ENCODE results near the gene SHFL. TPM values are rescaled to one million over a fixed set of nuclear protein-coding genes. Genes with fewer than 3 reads are reported as not detected.

SHFL gene
- total RNA-seq, 1 experiment from 2014 or later: 17.2 TPM

- Histone ChIP-seq H3K27me3 (ENCODE audit: low read length) (no peaks in the 10 kb centered on the region), H3K4me2 (ENCODE audit: low read length) (no peak overlapping the region), H3K9me3 (ENCODE audit: low read length) (no peaks in the 10 kb centered on the region), H4K20me1 (ENCODE audit: low read length) (no peaks in the 10 kb centered on the region), H3K36me3 (ENCODE audit: low read depth, low read length) (peaks cover 19% of the 10 kb centered on the region), H2AFZ (ENCODE audit: low read length) (no peak overlapping the region), H3K9ac (ENCODE audit: low read length) (no peak overlapping the region), H3F3A (ENCODE audit: low read length, unreplicated experiment) (no peaks in the 10 kb centered on the region), H3K79me2 (ENCODE audit: low read length) (no peaks in the 10 kb centered on the region), H3K27ac (ENCODE audit: low read length) (no peak overlapping the region), H3K4me3 (ENCODE audit: low read length) (no peak overlapping the region), H3K4me1 (ENCODE audit: insufficient read depth, low read length) (peaks cover 8% of the 10 kb centered on the region; the same call in 1 of the 2 replicates), H3K9me2 (replicated peaks; ENCODE audit: low read length) (no peaks in the 10 kb centered on the region)
- no peak for TF ChIP-seq EZH2 (IDR thresholded peaks at IDR 0.05; ENCODE audit: low read length, unreplicated experiment)
- no peak for TF ChIP-seq EZH2phosphoT487 (IDR thresholded peaks at IDR 0.05; ENCODE audit: borderline replicate concordance, low read length)
- no peak for TF ChIP-seq CTCF (conservative IDR thresholded peaks at IDR 0.05; ENCODE audit: low read depth, low read length)
- CTCF ChIA-PET: no interaction called here
- BruUV-seq (replicated peaks): no TSS peak
- POLR2A ChIA-PET (ENCODE audit: unreplicated experiment): no interaction called here
- no peak for DNase-seq
- intact Hi-C loops (cut with micrococcal nuclease): no loop called here
- ATAC-seq: no peak
These were observed 40.1 kb downstream of the SHFL start for GRCh38 chr19:10126213-10126639.

- CTCF ChIA-PET: no interaction called here
These were observed 46.8 kb downstream of the SHFL start for GRCh38 chr19:10132905-10133304.

More at GRCh38 chr19:10132905-10133304, 46.8 kb downstream of the SHFL start:
- H3K79me2 ChIP-seq (ENCODE audit: low read length): no peaks in the 10 kb centered on the region
- ATAC-seq: no peak; the same call in 1 of the 2 replicates
- no peak overlapping the region for H3K4me3 ChIP-seq (ENCODE audit: low read length)
- no peaks in the 10 kb centered on the region for H3K9me2 ChIP-seq (replicated peaks; ENCODE audit: low read length)
- H3K4me1 ChIP-seq (ENCODE audit: insufficient read depth, low read length): no peaks in the 10 kb centered on the region
- peaks cover 50% of the 10 kb centered on the region for H3K36me3 ChIP-seq (ENCODE audit: low read depth, low read length)
- no peaks in the 10 kb centered on the region for H3K27me3 ChIP-seq (ENCODE audit: low read length)
- intact Hi-C loops (cut with micrococcal nuclease): no loop called here
- H3F3A ChIP-seq (ENCODE audit: low read length, unreplicated experiment): no peaks in the 10 kb centered on the region
- H2AFZ ChIP-seq (ENCODE audit: low read length): no peak overlapping the region
- no peak for TF ChIP-seq EZH2phosphoT487 (IDR thresholded peaks at IDR 0.05; ENCODE audit: borderline replicate concordance, low read length)
- no peak for TF ChIP-seq EZH2 (IDR thresholded peaks at IDR 0.05; ENCODE audit: low read length, unreplicated experiment)
- TF ChIP-seq CTCF (conservative IDR thresholded peaks at IDR 0.05; ENCODE audit: low read depth, low read length): no peak
- POLR2A ChIA-PET (ENCODE audit: unreplicated experiment): no interaction called here
- no peak overlapping the region for H3K27ac ChIP-seq (ENCODE audit: low read length)
- H3K9me3 ChIP-seq (ENCODE audit: low read length): no peaks in the 10 kb centered on the region
- H3K9ac ChIP-seq (ENCODE audit: low read length): no peak overlapping the region
- BruUV-seq (replicated peaks): no TSS peak
- H3K4me2 ChIP-seq (ENCODE audit: low read length): no peak overlapping the region
- no peak for DNase-seq
- no peaks in the 10 kb centered on the region for H4K20me1 ChIP-seq (ENCODE audit: low read length)
